ENCODE data around the gene TRAF3.

The TRAF3 gene

GRCh38 chr14:102776761-102777710 lies at the start of gene TRAF3:
Gene TRAF3, plus strand, starts transcription at chr14:102777449. Its CDS starts 92,753 bp downstream, at chr14:102870202.
- H3K4me3 ChIP-seq (ENCODE audit: low read length) = peak within 1 kb of the TSS; percentile 98
- TF ChIP-seq ZNF274 (IDR thresholded peaks at IDR 0.05; ENCODE audit: low read depth, low read length) = no peak

- no peak overlapping the region for H3K4me3 ChIP-seq (ENCODE audit: low read length)
- TF ChIP-seq ZNF274 (IDR thresholded peaks at IDR 0.05; ENCODE audit: low read depth, low read length) = no peak
Measured at GRCh38 chr14:102728501-102728900, 48.7 kb upstream of the TRAF3 start.

GRCh38 chr14:102729268-102729667 lies 48.0 kb upstream of the TRAF3 start:
- no peak for TF ChIP-seq ZNF274 (IDR thresholded peaks at IDR 0.05; ENCODE audit: low read depth, low read length)
- no peak overlapping the region for H3K4me3 ChIP-seq (ENCODE audit: low read length)

- H3K4me3 ChIP-seq (ENCODE audit: low read length) = no peak overlapping the region
- no peak for TF ChIP-seq ZNF274 (IDR thresholded peaks at IDR 0.05; ENCODE audit: low read depth, low read length)
Measured at GRCh38 chr14:102729825-102730224, 47.4 kb upstream of the TRAF3 start.

GRCh38 chr14:102731101-102731870 lies 46.0 kb upstream of the TRAF3 start:
- no peak for TF ChIP-seq ZNF274 (IDR thresholded peaks at IDR 0.05; ENCODE audit: low read depth, low read length)
- no peak overlapping the region for H3K4me3 ChIP-seq (ENCODE audit: low read length)

GRCh38 chr14:102731871-102732800 lies 45.1 kb upstream of the TRAF3 start:
- TF ChIP-seq ZNF274 (IDR thresholded peaks at IDR 0.05; ENCODE audit: low read depth, low read length) = no peak

GRCh38 chr14:102732924-102733323 lies 44.3 kb upstream of the TRAF3 start:
- no peak for TF ChIP-seq ZNF274 (IDR thresholded peaks at IDR 0.05; ENCODE audit: low read depth, low read length)
- no peak overlapping the region for H3K4me3 ChIP-seq (ENCODE audit: low read length)

More at GRCh38 chr14:102731871-102732800, 45.1 kb upstream of the TRAF3 start:
- H3K4me3 ChIP-seq (ENCODE audit: low read length) = no peak overlapping the region

- no peak for TF ChIP-seq ZNF274 (IDR thresholded peaks at IDR 0.05; ENCODE audit: low read depth, low read length)
- H3K4me3 ChIP-seq (ENCODE audit: low read length) = no peak overlapping the region
Measured at GRCh38 chr14:102733326-102733725, 43.9 kb upstream of the TRAF3 start.

GRCh38 chr14:102734436-102734835 lies 42.8 kb upstream of the TRAF3 start:
- TF ChIP-seq ZNF274 (IDR thresholded peaks at IDR 0.05; ENCODE audit: low read depth, low read length) = no peak

GRCh38 chr14:102736956-102737355 lies 40.3 kb upstream of the TRAF3 start:
- no peak overlapping the region for H3K4me3 ChIP-seq (ENCODE audit: low read length)
- TF ChIP-seq ZNF274 (IDR thresholded peaks at IDR 0.05; ENCODE audit: low read depth, low read length) = no peak

More at GRCh38 chr14:102734436-102734835, 42.8 kb upstream of the TRAF3 start:
- no peak overlapping the region for H3K4me3 ChIP-seq (ENCODE audit: low read length)

- no peak overlapping the region for H3K4me3 ChIP-seq (ENCODE audit: low read length)
- TF ChIP-seq ZNF274 (IDR thresholded peaks at IDR 0.05; ENCODE audit: low read depth, low read length) = no peak
Measured at GRCh38 chr14:102737402-102738372, 39.6 kb upstream of the TRAF3 start.

- no peak for TF ChIP-seq ZNF274 (IDR thresholded peaks at IDR 0.05; ENCODE audit: low read depth, low read length)
- no peak overlapping the region for H3K4me3 ChIP-seq (ENCODE audit: low read length)
Measured at GRCh38 chr14:102738373-102739189, 38.7 kb upstream of the TRAF3 start.

Data from GM08714 (cell line).